CD4-positive, alpha-beta T cell treated with Interleukin-21 for 1 hour (primary cell): ENCODE results near the gene AP1B1.
"Not testable (repeated sequence)": the region's sequence is repeated elsewhere in the genome, so short reads cannot be mapped to it uniquely, and the experiment has no call there.

Source experiments
- DNase-seq: peaks from one replicate; pipeline ENCODE4 v3.0.0-alpha.2; 2020

The AP1B1 gene

GRCh38 chr22:29387921-29388758, at the start of gene AP1B1:
TSS of gene AP1B1 (minus strand) at chr22:29388570. CDS start at chr22:29367243, 21,327 bp downstream.
- peak; percentile 94 for DNase-seq

GRCh38 chr22:29435236-29436136, 47.1 kb upstream of the AP1B1 start:
- no peak for DNase-seq

DNA sequence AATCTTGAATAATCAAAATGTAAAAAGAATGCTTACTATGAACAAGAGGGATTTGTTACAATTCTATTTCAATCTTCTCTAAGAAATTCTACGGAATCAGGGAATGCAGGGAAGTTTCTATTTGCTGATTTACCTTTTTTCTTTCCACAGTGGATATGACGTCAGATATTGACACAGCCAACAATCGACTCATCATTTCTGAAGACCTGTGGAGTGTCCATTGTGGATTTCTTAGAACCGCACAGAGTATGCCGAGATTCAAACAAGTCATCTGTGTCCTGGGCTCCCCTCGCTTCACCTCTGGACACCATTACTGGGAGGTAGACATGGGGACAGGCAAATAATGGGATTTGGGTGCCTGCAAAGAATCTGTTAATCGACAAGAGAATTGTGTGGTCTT, 45.9 kb upstream of the AP1B1 start:
- no peak for DNase-seq

DNA sequence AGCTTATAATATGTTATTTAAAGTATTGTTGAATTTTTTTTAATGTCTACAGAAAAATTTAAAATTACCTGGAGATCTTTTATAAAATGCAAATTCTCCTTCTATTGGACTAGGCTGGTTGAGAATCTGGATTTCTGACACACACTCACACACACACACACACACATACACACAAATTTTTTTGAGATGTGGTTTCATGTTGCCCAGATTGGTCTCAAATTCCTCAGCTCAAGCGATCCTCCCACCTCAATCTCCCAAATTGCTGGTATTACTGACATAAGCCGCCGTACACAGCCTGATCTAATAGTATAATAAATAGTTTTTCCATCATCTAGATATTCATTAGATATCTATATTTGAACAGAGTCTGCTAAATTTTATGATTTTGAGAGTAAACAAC, 45.5 kb upstream of the AP1B1 start:
- DNase-seq = no peak

GRCh38 chr22:29431986-29432385, 43.6 kb upstream of the AP1B1 start:
- no peak for DNase-seq

GRCh38 chr22:29427176-29427760, 38.9 kb upstream of the AP1B1 start:
- DNase-seq = no peak

- no peak for DNase-seq
Observed at GRCh38 chr22:29426476-29426875, 38.1 kb upstream of the AP1B1 start.

DNA sequence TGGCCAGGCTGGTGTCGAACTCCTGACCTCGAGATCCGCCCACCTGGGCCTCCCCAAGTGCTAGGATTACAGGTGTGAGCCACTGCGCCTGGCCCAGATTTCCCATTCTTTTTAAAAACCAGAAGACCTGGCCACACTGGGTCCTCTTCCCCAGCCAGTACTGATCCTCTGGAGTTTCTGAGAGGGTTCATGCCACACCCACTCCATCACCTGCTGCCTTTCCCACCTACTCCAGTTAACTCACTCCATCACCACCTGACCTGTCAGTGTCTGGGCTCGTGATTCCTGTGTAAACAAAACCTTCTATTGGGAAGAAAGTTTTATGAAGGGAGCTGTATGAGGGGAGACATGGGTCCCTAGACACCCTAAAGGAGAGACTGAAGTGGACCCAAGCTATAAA, 30.3 kb upstream of the AP1B1 start:
- DNase-seq = not testable (repeated sequence)

- peak; percentile 83 for DNase-seq
Observed at GRCh38 chr22:29414951-29415591, 26.7 kb upstream of the AP1B1 start.

GRCh38 chr22:29412772-29413171, 24.4 kb upstream of the AP1B1 start:
- DNase-seq = peak; percentile 34

DNA sequence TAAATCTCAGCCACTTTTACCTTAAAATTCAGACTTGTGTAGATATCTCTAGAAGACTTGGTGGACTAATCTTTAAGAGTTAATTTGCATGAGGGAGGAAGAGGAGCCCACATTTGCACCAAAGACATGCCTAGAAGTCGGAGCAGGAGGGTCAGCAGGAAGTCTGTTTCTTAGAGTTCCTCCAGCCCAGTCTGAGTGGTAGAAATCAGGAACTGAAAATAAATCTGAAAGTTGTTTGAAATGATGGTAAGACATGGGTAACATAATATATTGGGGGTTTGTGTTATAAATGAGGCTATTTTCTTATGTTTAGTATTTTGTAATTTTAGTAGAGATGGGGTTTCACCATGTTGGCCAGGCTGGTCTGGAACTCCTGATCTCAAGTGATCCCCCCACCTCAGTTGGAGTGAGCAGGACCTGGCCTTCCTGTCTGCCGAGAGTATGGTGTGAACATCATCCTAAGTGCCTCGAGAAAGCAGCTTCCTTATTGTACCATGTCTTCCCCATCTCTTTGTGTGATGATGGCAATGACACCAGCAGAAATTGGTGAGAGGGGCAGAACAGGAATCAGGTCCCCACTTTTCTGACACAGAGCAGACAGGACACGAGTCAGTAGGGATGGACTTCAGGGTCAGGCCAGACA, 23.3 kb upstream of the AP1B1 start:
- DNase-seq = not testable (repeated sequence)

DNA sequence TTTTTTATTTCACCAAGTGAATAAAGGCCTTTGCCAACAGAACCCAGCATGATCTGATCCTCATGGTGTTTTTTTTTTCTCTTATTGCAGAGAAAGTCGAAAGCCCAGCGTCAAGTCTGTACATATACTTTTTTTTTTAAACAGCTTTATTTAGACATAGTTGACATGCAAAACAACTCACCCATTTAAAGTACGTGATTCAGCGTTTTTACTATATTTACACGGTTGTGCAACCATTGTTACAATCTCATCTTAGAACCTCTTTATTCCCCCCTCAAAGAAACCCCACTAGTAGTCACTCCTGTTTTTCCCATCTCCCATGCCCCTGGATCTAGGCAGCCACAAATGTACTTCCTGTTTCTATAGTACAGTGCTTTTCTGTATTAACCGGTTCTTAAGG, 20.6 kb upstream of the AP1B1 start:
- DNase-seq = no peak

DNA sequence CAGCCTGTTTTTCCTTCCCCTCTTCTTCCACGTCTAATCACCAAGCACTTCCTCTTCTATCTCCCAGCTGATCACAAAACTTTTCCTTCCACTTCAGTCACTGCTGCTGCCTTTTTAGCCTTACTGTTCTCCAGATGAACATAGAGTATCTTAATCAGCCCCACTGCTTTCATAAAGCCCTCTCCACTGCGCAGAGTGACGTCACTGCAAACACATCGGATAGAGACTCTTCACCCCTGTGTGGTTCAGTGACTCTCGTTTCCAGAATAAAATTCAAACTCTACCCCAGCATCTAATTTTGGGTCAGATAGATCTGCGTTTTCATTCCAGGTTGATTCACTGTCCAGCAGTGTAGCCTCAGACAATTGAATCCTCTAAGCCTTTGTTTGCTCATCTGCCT, 13.2 kb upstream of the AP1B1 start:
- DNase-seq = not testable (repeated sequence)

GRCh38 chr22:29400576-29400975, 12.2 kb upstream of the AP1B1 start:
- no peak for DNase-seq

- no peak for DNase-seq
Observed at GRCh38 chr22:29397791-29398190, 9.4 kb upstream of the AP1B1 start.

DNA sequence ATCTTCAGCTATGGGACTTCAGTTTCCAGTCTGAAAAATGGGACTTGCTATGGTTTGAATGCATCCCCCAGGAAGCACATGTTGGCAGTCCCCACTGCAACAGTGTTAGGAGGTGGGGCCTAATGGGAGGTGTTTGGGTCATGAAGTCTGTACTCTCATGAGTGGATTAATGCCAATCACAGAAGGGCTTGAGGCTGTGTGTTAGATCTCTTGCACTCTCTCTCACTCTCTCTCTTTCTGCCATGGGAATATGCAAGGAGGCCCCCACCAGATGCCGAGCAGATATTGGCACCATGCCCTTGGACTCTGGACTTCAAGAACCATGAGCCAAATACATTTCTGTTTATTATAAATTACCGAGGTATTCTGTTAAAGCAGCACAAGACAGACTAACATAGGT, 7.8 kb upstream of the AP1B1 start:
- no peak for DNase-seq

GRCh38 chr22:29394931-29395581, 6.7 kb upstream of the AP1B1 start:
- peak; percentile 74 for DNase-seq

GRCh38 chr22:29393019-29393608, 4.7 kb upstream of the AP1B1 start:
- DNase-seq = no peak

DNA sequence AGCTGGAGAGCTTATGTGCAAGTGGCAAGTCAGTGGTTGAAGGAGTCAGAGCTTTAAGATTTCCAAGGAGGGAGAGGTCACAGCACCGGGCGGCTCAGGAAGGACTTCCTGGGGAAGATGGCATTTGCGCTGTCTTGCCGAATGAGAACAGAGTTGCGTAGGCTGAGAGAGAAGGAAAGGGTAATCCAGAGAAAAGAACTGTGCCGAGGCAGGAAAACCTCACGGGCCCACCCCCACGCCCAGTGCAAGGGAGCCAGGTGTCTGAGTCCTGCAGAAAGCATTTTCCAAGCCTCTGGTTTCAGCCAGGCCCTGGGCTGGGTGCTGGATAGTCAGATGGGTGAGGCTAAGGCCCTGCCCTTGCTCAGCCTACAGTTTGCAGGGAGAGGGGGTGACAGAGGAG, 3.2 kb upstream of the AP1B1 start:
- DNase-seq = no peak

DNA sequence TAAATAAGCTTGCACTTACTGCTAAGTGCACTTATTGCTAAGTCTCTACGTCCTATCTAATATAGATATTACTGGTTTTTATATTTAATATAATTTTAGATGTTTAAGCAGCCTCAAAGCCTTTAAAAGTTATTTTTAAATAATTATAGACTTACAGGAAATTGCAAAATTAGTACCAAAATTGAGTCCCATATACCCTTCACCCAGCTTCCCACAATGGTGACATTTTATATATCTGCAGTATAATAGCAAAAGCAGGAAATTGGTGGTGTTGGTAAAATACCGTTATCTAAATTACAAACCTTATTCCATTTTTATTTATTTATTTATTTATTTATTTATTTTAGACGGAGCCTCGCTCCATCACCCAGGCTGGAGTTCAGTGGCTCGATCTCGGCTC, 1.9 kb upstream of the AP1B1 start:
- no peak for DNase-seq

DNA sequence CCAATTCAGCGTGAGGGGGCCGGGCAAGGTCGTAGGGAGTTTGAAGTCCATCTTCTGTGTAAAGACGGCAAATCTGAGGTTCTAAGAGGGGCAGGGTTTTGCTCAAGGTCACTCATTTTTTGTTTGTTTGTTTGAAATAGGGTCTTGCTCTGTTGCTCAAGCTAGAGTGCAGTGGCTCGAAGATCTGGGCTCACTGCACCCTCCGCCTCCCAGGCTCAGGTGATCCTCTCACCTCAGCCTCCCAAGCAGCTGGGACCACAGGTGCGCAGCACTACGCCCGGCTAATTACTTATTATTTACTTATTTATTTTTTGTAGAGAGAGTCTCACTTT, 355 bp upstream of the AP1B1 start:
- DNase-seq = no peak

- no peak for DNase-seq
Observed at GRCh38 chr22:29386708-29387107, 1.7 kb downstream of the AP1B1 start.
